Measurements from ENCODE around the gene FRAT1.

The FRAT1 gene

GRCh38 chr10:97331153-97331703 lies 12.2 kb downstream of the FRAT1 start:
- no peak for TF ChIP-seq CTCF (IDR thresholded peaks at IDR 0.05; ENCODE audit: low read depth, low read length, missing control alignments)
- no peak overlapping the region for H3K4me3 ChIP-seq (ENCODE audit: low read depth, low read length)

GRCh38 chr10:97332591-97333350 lies 13.7 kb downstream of the FRAT1 start:
- H3K4me3 ChIP-seq (ENCODE audit: low read depth, low read length), result peak overlapping the region; percentile 69
- peaks cover 16% of the 10 kb centered on the region for H3K27me3 ChIP-seq (replicated peaks)
- H3K36me3 ChIP-seq (replicated peaks), result no peaks in the 10 kb centered on the region
- in situ Hi-C loops (cut with HindIII; ENCODE audit: low pct_ligation_motif_present, low sequenced_read_pairs), result no loop called here
- no peak overlapping the region for H3K27ac ChIP-seq
- peak; percentile 61 for DNase-seq
- peak; percentile 70 for TF ChIP-seq CTCF (IDR thresholded peaks at IDR 0.05; ENCODE audit: low read depth, low read length, missing control alignments)

More at GRCh38 chr10:97331153-97331703, 12.2 kb downstream of the FRAT1 start:
- in situ Hi-C loops (cut with HindIII; ENCODE audit: low pct_ligation_motif_present, low sequenced_read_pairs), result no loop called here
- no peaks in the 10 kb centered on the region for H3K36me3 ChIP-seq (replicated peaks)
- DNase-seq, result no peak
- no peak overlapping the region for H3K27ac ChIP-seq
- H3K27me3 ChIP-seq (replicated peaks), result peaks cover 7% of the 10 kb centered on the region

GRCh38 chr10:97333351-97333600 lies 14.2 kb downstream of the FRAT1 start:
- in situ Hi-C loops (cut with HindIII; ENCODE audit: low pct_ligation_motif_present, low sequenced_read_pairs), result no loop called here
- Histone ChIP-seq H3K27ac (no peak overlapping the region), H3K36me3 (replicated peaks) (no peaks in the 10 kb centered on the region), H3K27me3 (replicated peaks) (peaks cover 16% of the 10 kb centered on the region), H3K4me3 (ENCODE audit: low read depth, low read length) (peak overlapping the region; percentile 69)
- DNase-seq, result no peak
- TF ChIP-seq CTCF (IDR thresholded peaks at IDR 0.05; ENCODE audit: low read depth, low read length, missing control alignments), result peak; percentile 48

- peak; percentile 38 for DNase-seq
- no peak for TF ChIP-seq CTCF (IDR thresholded peaks at IDR 0.05; ENCODE audit: low read depth, low read length, missing control alignments)
- H3K27me3 ChIP-seq (replicated peaks), result peaks cover 16% of the 10 kb centered on the region
- no peaks in the 10 kb centered on the region for H3K36me3 ChIP-seq (replicated peaks)
- no peak overlapping the region for H3K27ac ChIP-seq
- in situ Hi-C loops (cut with HindIII; ENCODE audit: low pct_ligation_motif_present, low sequenced_read_pairs), result no loop called here
- H3K4me3 ChIP-seq (ENCODE audit: low read depth, low read length), result peak overlapping the region; percentile 69
Observed at GRCh38 chr10:97333601-97334369, 14.7 kb downstream of the FRAT1 start.

- H3K36me3 ChIP-seq (replicated peaks), result no peaks in the 10 kb centered on the region
- no peak for TF ChIP-seq CTCF (IDR thresholded peaks at IDR 0.05; ENCODE audit: low read depth, low read length, missing control alignments)
- peak; percentile 79 for DNase-seq
- in situ Hi-C loops (cut with HindIII; ENCODE audit: low pct_ligation_motif_present, low sequenced_read_pairs), result no loop called here
- peak within 1 kb of the TSS; percentile 69 for H3K4me3 ChIP-seq (ENCODE audit: low read depth, low read length)
- peaks cover 16% of the 10 kb centered on the region for H3K27me3 ChIP-seq (replicated peaks)
- H3K27ac ChIP-seq, result peak within 1 kb of the TSS; percentile 100
Observed at GRCh38 chr10:97334370-97335175, 15.5 kb downstream of the FRAT1 start, which contains the start of gene FRAT2. TSS of gene FRAT2 (minus strand) at chr10:97334729. CDS start at chr10:97334572, 157 bp downstream.

Data from brain microvascular endothelial cell (primary cell).